ENCODE data around the gene NRL.
"Not testable (repeated sequence)": the region's sequence is repeated elsewhere in the genome, so short reads cannot be mapped to it uniquely, and the experiment has no call there.

NRL gene

GRCh38 chr14:24123424-24124417 lies 9.0 kb upstream of the NRL start:
- no peak for DNase-seq

DNA sequence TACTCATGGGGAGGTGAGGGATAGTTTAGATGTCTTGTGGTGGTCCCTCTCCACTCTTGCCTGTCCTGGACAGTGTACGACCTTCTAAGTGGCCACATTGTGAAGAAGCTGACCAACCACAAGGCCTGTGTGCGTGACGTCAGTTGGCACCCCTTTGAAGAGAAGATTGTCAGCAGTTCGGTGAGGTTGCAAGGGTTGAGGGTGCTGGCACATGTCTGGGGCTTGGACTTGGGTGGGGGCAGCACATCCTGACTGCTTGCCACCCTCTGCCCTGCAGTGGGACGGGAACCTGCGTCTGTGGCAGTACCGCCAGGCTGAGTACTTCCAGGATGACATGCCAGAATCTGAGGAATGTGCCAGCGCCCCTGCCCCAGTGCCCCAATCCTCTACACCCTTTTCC lies 8.1 kb upstream of the NRL start:
- DNase-seq, result no peak

- no peak for DNase-seq
Measured at GRCh38 chr14:24122416-24122815, 7.7 kb upstream of the NRL start.

GRCh38 chr14:24121210-24121609 lies 6.5 kb upstream of the NRL start:
- no peak for DNase-seq

- no peak for DNase-seq
Measured at GRCh38 chr14:24119691-24120090, 4.9 kb upstream of the NRL start.

DNA sequence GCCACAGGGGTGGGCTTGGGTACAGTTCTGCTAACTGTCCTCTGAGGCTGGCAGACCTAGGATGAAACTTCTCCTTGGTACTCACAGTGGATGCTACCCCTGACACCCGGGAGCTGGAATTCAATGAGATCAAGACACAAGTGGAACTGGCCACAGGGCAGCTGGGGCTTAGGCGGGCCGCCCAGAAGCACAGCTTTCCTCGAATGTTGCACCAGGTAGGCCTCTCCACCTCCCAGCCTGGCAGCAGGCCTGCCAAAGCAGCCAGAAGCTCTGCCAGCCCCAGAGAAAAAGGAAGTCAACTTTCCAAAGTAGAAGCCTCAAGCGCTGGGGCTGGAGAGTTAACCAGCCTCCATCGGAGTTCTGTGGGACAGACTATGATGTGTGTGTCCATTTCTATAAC lies 2.4 kb upstream of the NRL start:
- no peak for DNase-seq

DNA sequence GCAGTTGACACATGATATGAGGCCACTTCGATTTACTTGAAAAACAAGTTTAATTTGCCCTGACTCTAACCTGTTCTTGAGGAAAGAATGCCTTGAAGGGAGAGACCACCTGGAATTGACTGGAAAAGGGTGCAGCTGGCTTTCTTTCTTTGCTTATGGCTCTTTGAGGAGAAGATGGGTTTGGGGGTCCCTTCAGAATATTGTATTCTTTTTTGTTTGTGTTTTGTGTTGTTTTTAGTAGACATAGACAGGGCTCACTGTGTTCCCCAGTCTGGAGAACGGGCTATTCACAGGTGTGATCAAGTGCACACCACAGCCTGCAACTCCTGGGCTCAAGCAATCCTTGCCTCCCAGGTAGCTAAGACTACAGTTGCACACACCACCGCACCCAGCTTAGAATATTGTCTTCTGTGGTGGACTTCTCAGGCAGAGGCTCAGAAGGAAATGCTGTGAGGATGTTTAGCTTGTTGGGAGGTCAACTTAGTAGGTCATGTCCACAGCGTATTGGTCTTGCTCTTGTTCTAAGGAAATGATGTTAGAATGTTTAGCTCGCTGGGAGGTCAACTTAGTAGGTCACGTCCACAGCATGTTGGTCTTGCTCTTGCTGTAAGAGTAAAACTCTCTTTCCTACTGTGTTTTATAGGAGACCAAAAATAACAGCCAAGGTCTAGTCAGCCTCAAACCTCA lies 1.5 kb upstream of the NRL start:
- DNase-seq, result no peak

- DNase-seq, result no peak
Measured at GRCh38 chr14:24115422-24116127, 826 bp upstream of the NRL start.

- DNase-seq, result peak; percentile 64
Measured at GRCh38 chr14:24113801-24114531, 783 bp downstream of the NRL start.

DNA sequence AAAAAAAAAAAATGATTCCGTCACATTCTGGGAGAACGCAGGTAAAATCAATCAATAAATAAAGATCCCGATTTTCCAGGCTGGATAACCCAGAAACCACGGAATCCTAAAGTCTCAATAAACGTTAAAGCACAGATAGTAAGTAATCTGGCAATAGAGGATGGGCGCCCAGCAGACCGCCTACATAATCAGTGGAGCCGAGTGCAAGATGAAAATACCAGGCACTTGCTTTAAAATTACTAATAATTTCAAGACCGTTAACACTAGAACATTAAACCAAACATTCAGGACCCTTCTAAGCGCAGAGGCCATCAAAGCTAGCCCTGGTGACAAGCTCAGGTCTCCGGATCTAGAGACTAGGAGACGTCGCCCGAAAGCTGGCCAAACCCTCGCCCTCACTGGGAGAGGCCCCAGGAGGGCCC lies 1.4 kb downstream of the NRL start:
- DNase-seq, result no peak

DNA sequence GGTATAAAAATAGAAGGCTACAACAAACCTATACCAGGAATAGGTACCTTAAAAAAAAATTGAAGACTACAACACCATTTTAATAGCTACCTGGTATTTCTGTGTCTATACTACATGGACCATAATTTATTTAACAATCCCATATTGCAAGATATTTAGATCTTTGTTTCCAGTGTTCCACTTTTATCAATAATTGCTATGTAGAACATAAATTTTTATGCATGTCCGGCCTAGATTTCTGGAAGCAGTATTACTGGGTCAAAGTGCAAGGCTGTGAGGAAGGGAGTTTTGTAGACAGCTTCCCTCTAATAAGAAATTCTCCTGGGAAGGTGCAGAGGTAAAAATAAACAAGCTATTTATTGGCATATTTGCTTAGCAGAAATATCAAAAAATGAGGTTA lies 4.2 kb downstream of the NRL start:
- DNase-seq, result no peak

GRCh38 chr14:24110060-24110459 lies 4.7 kb downstream of the NRL start:
- DNase-seq, result no peak

DNA sequence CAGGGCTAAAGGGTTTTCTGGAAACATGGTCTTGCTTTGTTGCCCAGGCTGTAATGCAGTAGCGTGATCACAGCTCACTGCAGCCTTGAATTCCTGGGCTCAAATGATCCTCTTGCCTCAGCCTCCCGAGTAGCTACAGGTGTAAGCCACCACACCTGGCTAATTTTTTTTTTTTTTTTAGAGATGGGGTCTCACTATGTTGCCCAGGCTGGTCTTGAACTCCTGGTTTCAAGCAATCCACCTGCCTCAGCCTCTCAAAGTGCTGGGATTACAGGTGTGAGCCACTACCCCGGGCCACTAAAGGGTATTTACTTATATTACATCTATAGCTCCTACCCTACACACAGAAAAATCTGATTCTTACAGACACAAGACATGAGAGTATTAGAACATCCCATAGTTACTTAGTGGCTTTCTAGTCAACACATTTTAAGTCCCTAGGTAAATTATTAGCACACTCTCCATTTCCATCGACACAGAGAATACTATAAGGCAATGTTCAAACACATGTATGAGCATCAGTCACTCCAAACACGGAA lies 6.3 kb downstream of the NRL start:
- DNase-seq, result no peak

- no peak for DNase-seq
Measured at GRCh38 chr14:24106672-24107271, 8.0 kb downstream of the NRL start.

GRCh38 chr14:24105609-24106239 lies 9.0 kb downstream of the NRL start:
- not testable (repeated sequence) for DNase-seq

- DNase-seq, result no peak
Measured at GRCh38 chr14:24103451-24103850, 11.3 kb downstream of the NRL start.

DNA sequence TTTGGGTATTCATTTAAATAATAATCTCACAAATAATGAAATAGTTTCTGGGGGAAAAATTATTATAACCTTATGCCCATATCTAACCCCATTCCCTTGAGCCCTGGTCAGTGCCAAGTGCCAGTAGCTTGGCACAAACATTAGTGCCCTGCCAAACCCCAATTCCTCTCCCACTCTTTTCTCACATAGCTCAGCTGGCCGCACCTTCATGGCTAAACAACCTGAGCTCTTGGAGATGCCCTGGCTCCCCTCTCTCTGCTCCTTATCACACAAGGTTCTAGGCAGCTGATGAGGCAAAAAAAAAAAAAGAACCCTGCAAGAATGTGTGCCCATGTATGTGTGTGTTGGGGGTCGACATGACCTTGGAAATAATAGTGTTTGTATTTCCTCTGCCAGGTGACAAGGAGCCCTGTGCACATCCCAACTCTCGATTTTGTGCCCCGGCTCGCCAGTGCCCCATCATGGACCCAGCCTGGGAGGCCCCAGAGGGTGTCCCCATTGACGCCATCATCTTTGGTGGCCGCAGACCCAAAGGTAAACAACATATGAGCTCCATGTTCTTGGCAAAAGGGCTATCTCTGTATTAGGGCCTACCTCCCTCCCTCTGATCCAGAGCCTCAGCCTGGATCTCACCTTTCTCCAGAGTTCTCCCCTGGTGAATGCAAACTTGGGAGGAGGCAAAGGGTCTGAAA lies 12.2 kb downstream of the NRL start:
- DNase-seq, result no peak

- no peak for DNase-seq
Measured at GRCh38 chr14:24100982-24101494, 13.7 kb downstream of the NRL start.

DNA sequence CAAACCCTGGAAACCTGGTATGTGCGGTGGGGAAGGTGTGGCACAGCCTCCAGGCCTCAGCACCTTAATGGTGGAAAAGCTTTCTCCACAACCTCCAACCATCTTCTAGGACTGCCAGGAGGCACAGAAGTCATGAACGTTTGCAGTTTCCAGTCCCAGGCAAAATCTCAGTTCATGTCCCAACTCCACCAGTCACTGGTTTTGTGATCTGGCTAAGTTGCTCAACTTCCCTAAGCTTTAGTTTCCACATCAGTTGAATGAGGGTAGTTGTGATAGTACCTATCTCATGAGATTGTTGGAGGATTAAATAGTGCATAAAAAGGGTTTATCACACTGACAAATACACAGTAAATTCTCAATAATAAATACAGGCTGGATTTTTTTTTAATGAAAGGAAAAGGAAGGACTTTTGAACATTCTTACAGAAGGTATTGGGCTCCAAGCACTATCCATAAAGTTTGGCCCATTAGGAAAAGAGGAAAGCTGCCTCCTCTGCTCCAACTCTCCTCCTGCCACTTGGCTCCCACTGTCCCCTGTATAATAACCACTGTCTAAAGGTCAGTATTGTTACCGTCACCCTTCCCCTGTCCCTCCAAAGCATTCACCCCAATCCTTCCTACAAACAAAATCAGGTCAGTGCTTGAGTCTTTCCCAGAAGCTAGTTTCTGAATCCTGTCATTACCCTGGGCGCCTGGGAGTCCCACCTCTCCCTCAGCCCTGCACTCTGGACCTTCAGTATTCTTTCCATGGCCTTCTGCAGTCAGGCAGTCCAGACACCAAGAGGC lies 14.4 kb downstream of the NRL start:
- DNase-seq, result no peak
